Glutamatergic neuron (in vitro differentiated cells): ENCODE measurements around the gene KCNG2. TPM values are rescaled to one million over a fixed set of nuclear protein-coding genes. Genes with fewer than 3 reads are reported as not detected.

Source experiments
- DNase-seq: peaks from one replicate; pipeline ENCODE4 v3.0.0; 2022
- H3K27ac Mint-ChIP-seq: one replicate; pipeline ENCODE4 v1.8.0; 2020; ENCODE audit warnings: mild to moderate bottlenecking, mixed read lengths, inconsistent platforms; ENCODE audit not compliant: unreplicated experiment
- H3K27me3 Mint-ChIP-seq: one replicate; pipeline ENCODE4 v1.8.0; 2020; ENCODE audit warnings: mild to moderate bottlenecking, moderate library complexity, mixed read lengths, inconsistent platforms; ENCODE audit not compliant: unreplicated experiment
- H3K36me3 Mint-ChIP-seq: one replicate; pipeline ENCODE4 v1.8.0; 2020; ENCODE audit warnings: mild to moderate bottlenecking, mixed read lengths, inconsistent platforms; ENCODE audit not compliant: unreplicated experiment
- H3K4me1 Mint-ChIP-seq: one replicate; pipeline ENCODE4 v1.8.0; 2020; ENCODE audit warnings: mild to moderate bottlenecking, low read depth, mixed read lengths, inconsistent platforms; ENCODE audit not compliant: unreplicated experiment
- H3K4me3 Mint-ChIP-seq: one replicate; pipeline ENCODE4 v1.8.0; 2020; ENCODE audit warnings: mild to moderate bottlenecking, mixed read lengths, inconsistent platforms; ENCODE audit not compliant: unreplicated experiment
- H3K9me3 Mint-ChIP-seq: one replicate; pipeline ENCODE4 v1.8.0; 2020; ENCODE audit warnings: mild to moderate bottlenecking, moderate library complexity, mixed read lengths, inconsistent platforms; ENCODE audit not compliant: unreplicated experiment
- CTCF ChIP-seq: fragments of 200-600 bp; sonication (generic); IDR thresholded peaks from one replicate; pipeline ENCODE4 v1.5.0; 2021; ENCODE audit not compliant: partially characterized antibody, unreplicated experiment
- total RNA-seq: library from RNA; stranded (reverse); fragmentation: NEBNext Ultra II Directional; extraction: Animal tissue kit (Norgen Biotek cat#: 25700); gene quantifications from one replicate; pipeline ENCODE4 v1.2.1, GENCODE V29; 2021; ENCODE audit not compliant: unreplicated experiment

The KCNG2 gene
- total RNA-seq, 1 donor from 2014 or later, result 1.6 TPM

DNA sequence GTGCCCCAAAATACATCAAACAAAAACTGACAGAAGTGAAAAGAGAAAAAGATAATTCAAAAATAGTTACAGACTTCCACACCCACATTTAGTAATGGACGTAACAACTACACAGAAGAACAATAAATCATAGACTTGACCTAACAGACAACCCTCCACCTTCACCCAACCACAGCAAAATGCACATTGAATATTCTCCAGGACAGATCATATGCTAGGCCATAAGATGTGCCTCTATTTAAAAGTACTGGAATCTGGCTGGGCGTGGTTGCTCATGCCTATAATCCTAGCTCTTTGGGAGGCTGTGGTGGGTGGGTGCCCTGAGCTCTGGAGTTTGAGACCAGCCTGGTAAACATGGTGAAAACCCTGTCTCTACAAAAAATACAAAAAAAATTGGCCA, 133.7 kb downstream of the KCNG2 start:
- peaks cover 30% of the 10 kb centered on the region for H3K9me3 Mint-ChIP-seq
- TF ChIP-seq CTCF, result no peak

GRCh38 chr18:79932907-79933306, 135.2 kb downstream of the KCNG2 start:
- Mint-ChIP-seq H3K36me3 (peaks cover 49% of the 10 kb centered on the region), H3K4me1 (peaks cover 15% of the 10 kb centered on the region), H3K27me3 (peaks cover 15% of the 10 kb centered on the region), H3K4me3 (no peak overlapping the region), H3K9me3 (peaks cover 33% of the 10 kb centered on the region), H3K27ac (peak overlapping the region; percentile 78)
- no peak for DNase-seq
- no peak for TF ChIP-seq CTCF

More for the DNA sequence above, 133.7 kb downstream of the KCNG2 start:
- Mint-ChIP-seq H3K27me3 (peaks cover 15% of the 10 kb centered on the region), H3K36me3 (peaks cover 43% of the 10 kb centered on the region), H3K27ac (no peak overlapping the region), H3K4me1 (peaks cover 18% of the 10 kb centered on the region), H3K4me3 (no peak overlapping the region)
- DNase-seq, result no peak

GRCh38 chr18:79933765-79934164, 136.0 kb downstream of the KCNG2 start:
- peak; percentile 82 for DNase-seq

DNA sequence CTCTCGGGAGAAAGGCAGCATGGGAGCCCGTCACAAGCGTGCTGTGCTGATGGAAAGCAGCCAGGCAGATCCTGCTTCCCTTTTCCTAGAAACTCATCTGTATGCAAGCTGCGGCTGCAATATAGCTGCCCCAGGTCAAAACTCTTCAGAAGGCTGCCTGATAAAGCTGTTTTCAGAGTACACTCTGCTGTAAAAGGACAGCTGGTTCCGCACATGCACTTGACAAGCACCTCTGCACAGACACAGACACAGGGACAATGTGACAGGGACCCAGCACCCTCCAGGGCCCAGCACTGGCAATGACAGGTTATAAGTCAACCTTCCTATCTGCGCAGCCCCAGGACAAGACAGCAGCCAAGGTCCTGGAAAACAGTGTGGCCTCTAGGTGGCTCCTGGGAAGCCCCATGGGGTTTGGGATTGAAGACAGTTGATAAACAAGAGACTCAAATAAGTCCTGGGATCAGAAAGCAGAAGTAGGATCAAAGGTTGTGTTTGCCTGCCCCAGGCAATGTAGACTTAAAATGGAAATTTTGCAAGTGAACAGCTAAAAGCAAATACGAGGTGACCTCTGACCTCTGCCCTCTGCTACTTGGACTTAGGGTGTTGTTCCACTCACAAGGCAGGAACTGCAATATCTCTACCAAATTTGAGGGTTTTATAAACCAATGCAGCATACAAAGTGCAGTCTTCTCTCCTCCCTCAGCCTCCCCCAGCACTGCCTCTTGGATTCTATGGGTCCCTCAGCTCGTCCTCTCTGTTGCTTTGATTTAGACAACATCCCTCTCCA, 136.8 kb downstream of the KCNG2 start:
- TF ChIP-seq CTCF, result peak; percentile 1
- Mint-ChIP-seq H3K27ac (peak overlapping the region; percentile 78), H3K9me3 (peaks cover 25% of the 10 kb centered on the region), H3K4me1 (peaks cover 15% of the 10 kb centered on the region), H3K27me3 (peaks cover 13% of the 10 kb centered on the region), H3K36me3 (peaks cover 46% of the 10 kb centered on the region), H3K4me3 (peak overlapping the region; percentile 37)
- no peak for DNase-seq

More at GRCh38 chr18:79933765-79934164, 136.0 kb downstream of the KCNG2 start:
- Mint-ChIP-seq H3K4me1 (peaks cover 15% of the 10 kb centered on the region), H3K36me3 (peaks cover 48% of the 10 kb centered on the region), H3K27ac (peak overlapping the region; percentile 78), H3K27me3 (peaks cover 15% of the 10 kb centered on the region), H3K4me3 (peak overlapping the region; percentile 37), H3K9me3 (peaks cover 31% of the 10 kb centered on the region)
- peak; percentile 39 for TF ChIP-seq CTCF

DNA sequence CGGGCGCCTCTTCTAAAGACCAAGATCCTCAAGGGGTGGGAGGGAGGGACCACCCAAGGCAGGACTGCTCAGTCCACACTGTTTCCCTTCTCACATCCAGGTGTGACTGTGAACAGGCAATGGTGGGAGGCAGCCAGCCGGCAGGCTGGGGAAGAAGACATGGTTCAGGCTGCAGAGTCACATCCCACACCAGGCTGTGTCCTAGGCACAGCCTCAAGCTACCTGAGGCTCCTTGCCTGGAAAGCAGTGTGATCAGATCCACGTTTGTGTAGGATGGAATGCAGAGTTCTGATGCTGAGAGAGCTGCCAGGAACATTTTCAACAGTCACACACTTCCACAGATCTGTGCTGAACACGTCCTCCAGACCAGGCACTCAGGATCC, 137.4 kb downstream of the KCNG2 start:
- Mint-ChIP-seq H3K27me3 (peaks cover 15% of the 10 kb centered on the region), H3K4me3 (no peak overlapping the region), H3K4me1 (peaks cover 15% of the 10 kb centered on the region), H3K9me3 (peaks cover 20% of the 10 kb centered on the region), H3K27ac (peak overlapping the region; percentile 78), H3K36me3 (peaks cover 46% of the 10 kb centered on the region)
- peak; percentile 6 for DNase-seq
- TF ChIP-seq CTCF, result no peak
